Measurements from ENCODE around the gene BHLHA9.

Gene BHLHA9

GRCh38 chr17:1227365-1227764 lies 42.9 kb upstream of the BHLHA9 start:
- no peak for DNase-seq (ENCODE audit: extremely low spot score)
- CTCF ChIA-PET = interaction anchor here (0.8 to 3.2 kb wide), 10 partner anchors 9 to 422 kb away, joined by 3 to 14 read pairs (median 4); no protein-coding TSS in a partner anchor
- POLR2A ChIA-PET = interaction anchor here (0.6 kb wide), 1 partner anchor 86 kb away, joined by 3 read pairs; no protein-coding TSS in a partner anchor
- TF ChIP-seq, protein P1, sequence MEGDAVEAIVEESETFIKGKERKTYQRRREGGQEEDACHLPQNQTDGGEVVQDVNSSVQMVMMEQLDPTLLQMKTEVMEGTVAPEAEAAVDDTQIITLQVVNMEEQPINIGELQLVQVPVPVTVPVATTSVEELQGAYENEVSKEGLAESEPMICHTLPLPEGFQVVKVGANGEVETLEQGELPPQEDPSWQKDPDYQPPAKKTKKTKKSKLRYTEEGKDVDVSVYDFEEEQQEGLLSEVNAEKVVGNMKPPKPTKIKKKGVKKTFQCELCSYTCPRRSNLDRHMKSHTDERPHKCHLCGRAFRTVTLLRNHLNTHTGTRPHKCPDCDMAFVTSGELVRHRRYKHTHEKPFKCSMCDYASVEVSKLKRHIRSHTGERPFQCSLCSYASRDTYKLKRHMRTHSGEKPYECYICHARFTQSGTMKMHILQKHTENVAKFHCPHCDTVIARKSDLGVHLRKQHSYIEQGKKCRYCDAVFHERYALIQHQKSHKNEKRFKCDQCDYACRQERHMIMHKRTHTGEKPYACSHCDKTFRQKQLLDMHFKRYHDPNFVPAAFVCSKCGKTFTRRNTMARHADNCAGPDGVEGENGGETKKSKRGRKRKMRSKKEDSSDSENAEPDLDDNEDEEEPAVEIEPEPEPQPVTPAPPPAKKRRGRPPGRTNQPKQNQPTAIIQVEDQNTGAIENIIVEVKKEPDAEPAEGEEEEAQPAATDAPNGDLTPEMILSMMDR (IDR thresholded peaks at IDR 0.05; ENCODE audit: control extremely low read depth, extremely low read depth, low read depth, missing control alignments) = no peak

DNA sequence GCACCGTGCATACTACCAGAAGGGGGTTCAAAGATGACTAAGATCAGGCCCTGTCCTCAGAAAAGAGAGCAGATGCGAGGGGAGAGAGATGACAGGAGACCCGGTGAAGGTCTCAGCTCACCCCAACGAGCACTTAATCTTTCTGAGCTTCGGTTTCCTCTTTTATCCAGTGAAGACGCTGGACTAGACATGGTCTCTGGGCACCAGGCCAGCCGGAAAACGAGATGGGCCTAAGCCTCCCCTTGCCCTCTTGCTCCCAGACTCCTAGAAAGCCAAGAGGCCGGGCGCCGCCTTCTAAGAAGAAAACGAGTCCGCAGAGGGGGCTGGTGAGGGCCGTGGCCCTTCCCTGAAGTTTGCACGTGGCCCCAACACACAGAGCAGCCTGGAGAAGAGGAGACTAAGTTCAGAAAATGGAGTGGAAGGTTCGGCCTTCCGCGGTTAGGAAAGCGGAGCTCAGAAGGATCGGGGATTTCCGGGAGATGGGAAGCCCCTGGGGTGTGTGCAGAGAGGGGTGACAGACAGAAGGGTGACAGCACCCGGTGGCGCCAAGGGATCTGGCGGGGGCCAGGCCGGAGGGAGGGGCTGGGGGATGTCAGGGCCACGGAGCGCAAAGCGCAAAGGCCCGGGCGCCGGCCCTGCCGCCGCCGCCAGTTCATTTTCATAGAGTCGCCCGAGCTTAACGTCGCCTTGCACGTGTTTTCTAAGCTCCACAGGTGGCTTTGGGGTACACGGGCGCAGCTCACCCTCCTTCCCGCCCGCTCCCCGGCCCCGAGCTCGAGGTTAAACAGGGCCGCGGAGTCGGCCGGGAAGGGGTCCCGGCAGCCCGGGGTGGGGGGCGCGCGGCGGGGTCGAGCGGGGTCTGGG lies 42.1 kb upstream of the BHLHA9 start:
- DNase-seq (ENCODE audit: extremely low spot score) = peak; percentile 81
- ChIA-PET CTCF (interaction anchor here (0.8 to 3.2 kb wide), 16 partner anchors 10 to 421 kb away, joined by 3 to 14 read pairs (median 4); no protein-coding TSS in a partner anchor), POLR2A (interaction anchor here (0.5 to 1.3 kb wide), 3 partner anchors 30 to 87 kb away, joined by 3 to 8 read pairs (median 4); no protein-coding TSS in a partner anchor)
- TF ChIP-seq, protein P1 (IDR thresholded peaks at IDR 0.05; ENCODE audit: control extremely low read depth, extremely low read depth, low read depth, missing control alignments) = no peak

- ChIA-PET CTCF (interaction anchor here (1.0 to 3.2 kb wide), 14 partner anchors 10 to 118 kb away, joined by 3 to 14 read pairs (median 5); no protein-coding TSS in a partner anchor), POLR2A (interaction anchor here (1.3 kb wide), 1 partner anchor 31 kb away, joined by 8 read pairs; no protein-coding TSS in a partner anchor)
- peak; percentile 46 for DNase-seq (ENCODE audit: extremely low spot score)
- TF ChIP-seq, protein P1 (IDR thresholded peaks at IDR 0.05; ENCODE audit: control extremely low read depth, extremely low read depth, low read depth, missing control alignments) = no peak
Measured at GRCh38 chr17:1228781-1229348, 41.4 kb upstream of the BHLHA9 start.

GRCh38 chr17:1229349-1229899 lies 40.8 kb upstream of the BHLHA9 start:
- CTCF ChIA-PET = interaction anchor here (0.9 to 3.2 kb wide), 13 partner anchors 11 to 161 kb away, joined by 3 to 14 read pairs (median 4); no protein-coding TSS in a partner anchor
- peak; percentile 95 for DNase-seq (ENCODE audit: extremely low spot score)
- POLR2A ChIA-PET = interaction anchor here (0.6 to 1.3 kb wide), 2 partner anchors 20 to 31 kb away, joined by 3 to 8 read pairs; no protein-coding TSS in a partner anchor
- TF ChIP-seq, protein P1 (IDR thresholded peaks at IDR 0.05; ENCODE audit: control extremely low read depth, extremely low read depth, low read depth, missing control alignments) = no peak

GRCh38 chr17:1229900-1230501 lies 40.2 kb upstream of the BHLHA9 start:
- TF ChIP-seq, protein P1 (IDR thresholded peaks at IDR 0.05; ENCODE audit: control extremely low read depth, extremely low read depth, low read depth, missing control alignments) = no peak
- ChIA-PET POLR2A (interaction anchor here (0.6 to 1.1 kb wide), 2 partner anchors 21 to 25 kb away, joined by 3 to 5 read pairs; no protein-coding TSS in a partner anchor), CTCF (interaction anchor here (0.9 to 3.2 kb wide), 7 partner anchors 11 to 161 kb away, joined by 3 to 14 read pairs (median 3); no protein-coding TSS in a partner anchor)
- peak; percentile 47 for DNase-seq (ENCODE audit: extremely low spot score)
